C4-2B (cell line): ENCODE measurements around the gene GALNT10.

ENCODE experiments used
- CTCF ChIP-seq: fragments of 450-650 bp; conservative IDR thresholded peaks from 2 replicates; pipeline ENCODE4 v1.5.1; 2017; ENCODE audit warnings: mild to moderate bottlenecking
- ZFX ChIP-seq: fragments of 450-650 bp; IDR thresholded peaks from 2 replicates; pipeline ENCODE4 v1.6.1; 2017

GRCh38 chr5:154254896-154255295 lies 64.4 kb downstream of the GALNT10 start:
- TF ChIP-seq CTCF (no peak), ZFX (no peak)
